Activated naive CD8-positive, alpha-beta T cell treated with anti-CD3 and anti-CD28 coated beads, Interleukin-2, amount 10 ng/mL, durations not matched to agents 7 days and 5 days (primary cell): Measurements from ENCODE around the gene CCDC158. TPM values are rescaled to one million over a fixed set of nuclear protein-coding genes. Genes with fewer than 3 reads are reported as not detected.
A peak's percentile ranks its signal among the peaks of the same experiment; 100 is the strongest.

Source experiments
- ATAC-seq: fragments of 150-1000 bp; cut with Tn5 transposase; one replicate; pipeline ENCODE4 v1.10.0; 2021; ENCODE audit warnings: low read depth, moderate library complexity
- POLR2A ChIA-PET: fragments of 350-600 bp; sonication (Branson Sonifier 250); formaldehyde crosslinking; loops from one replicate; lab custom pipeline; 2021; ENCODE audit warnings: antibody characterized with exemption; lab: Charles Lee
- DNase-seq: peaks from one replicate; pipeline ENCODE4 v3.0.0; 2021
- H3K27ac Mint-ChIP-seq: one replicate; pipeline ENCODE4 v1.8.0; 2022; ENCODE audit warnings: mild to moderate bottlenecking, mixed read lengths
- H3K27me3 Mint-ChIP-seq: one replicate; pipeline ENCODE4 v1.8.0; 2022; ENCODE audit warnings: mild to moderate bottlenecking, moderate library complexity, mixed read lengths
- H3K36me3 Mint-ChIP-seq: one replicate; pipeline ENCODE4 v1.8.0; 2021; ENCODE audit warnings: mild to moderate bottlenecking, mixed read lengths
- H3K4me1 Mint-ChIP-seq: one replicate; pipeline ENCODE4 v1.8.0; 2021; ENCODE audit warnings: mixed read lengths
- H3K4me3 Mint-ChIP-seq: one replicate; pipeline ENCODE4 v1.8.0; 2022; ENCODE audit warnings: mild to moderate bottlenecking, moderate library complexity, mixed read lengths
- H3K9me3 Mint-ChIP-seq: one replicate; pipeline ENCODE4 v1.8.0; 2021; ENCODE audit warnings: mixed read lengths
- total RNA-seq, 2 experiments: library from RNA; stranded (reverse); gene quantifications; one replicate each; pipeline ENCODE4 v1.2.3, GENCODE V29; 2021

Gene CCDC158
- total RNA-seq, 2 experiments from 2014 or later = not detected

DNA sequence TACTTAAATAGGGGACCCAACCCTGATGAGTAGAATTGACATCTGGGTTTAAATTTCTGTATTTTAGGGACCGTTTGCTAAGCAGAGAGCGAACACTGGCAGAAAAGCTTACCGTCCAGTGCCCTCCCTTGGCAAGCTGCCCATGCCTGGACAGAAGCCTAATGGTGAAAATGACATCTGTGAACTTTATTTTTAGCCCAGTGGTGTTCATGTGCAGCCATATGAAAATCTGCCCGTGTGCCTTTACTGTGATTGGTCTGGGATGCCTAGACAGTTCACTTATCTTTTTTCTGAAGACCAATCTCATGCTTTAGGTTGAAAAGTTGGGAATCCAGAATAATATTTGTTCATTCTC is 113.3 kb downstream of the CCDC158 start:
- DNase-seq = no peak
- Mint-ChIP-seq H3K27ac (no peak overlapping the region), H3K4me1 (peaks cover 25% of the 10 kb centered on the region), H3K9me3 (no peaks in the 10 kb centered on the region), H3K36me3 (peaks cover 2% of the 10 kb centered on the region), H3K4me3 (peak overlapping the region; percentile 58), H3K27me3 (peaks cover 44% of the 10 kb centered on the region)
- no peak for ATAC-seq
- POLR2A ChIA-PET = no interaction called here

DNA sequence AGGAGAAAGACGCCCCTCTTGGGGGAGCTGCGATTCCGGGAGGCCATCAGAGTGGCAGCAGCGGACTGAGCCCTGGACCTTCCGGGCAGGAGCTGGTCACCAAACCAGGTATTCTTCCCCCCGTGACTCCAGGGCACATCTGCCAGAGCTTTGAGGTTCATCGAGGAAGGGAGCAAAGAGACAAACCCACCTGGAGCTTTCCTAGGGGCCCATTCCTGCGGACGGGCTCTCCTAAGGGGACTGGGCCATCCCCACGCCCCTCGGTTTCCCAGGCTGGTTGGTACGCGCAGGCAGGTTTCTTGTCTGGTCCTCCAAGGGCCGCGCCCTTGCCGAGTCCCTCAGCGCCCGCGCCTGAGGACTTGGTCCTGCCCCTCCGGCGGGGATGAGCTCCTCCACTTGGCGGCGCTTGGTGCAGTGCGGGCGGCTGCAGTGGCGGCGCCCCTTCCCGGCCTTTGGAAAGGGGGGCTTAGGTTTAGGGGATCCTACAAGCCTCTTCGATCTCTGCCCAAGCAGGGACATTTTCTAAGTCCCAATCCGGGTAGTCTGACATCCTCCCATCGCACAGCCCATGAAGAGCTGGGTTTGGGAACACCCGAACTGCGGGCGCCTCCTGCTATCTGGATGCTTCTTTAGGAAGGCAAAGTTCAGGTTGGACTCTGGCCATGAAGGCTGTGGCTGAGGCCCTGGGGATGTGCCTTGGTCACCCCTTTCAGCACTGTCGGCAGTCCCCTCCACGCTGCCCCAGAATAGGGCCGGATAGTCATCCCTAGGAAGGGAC is 113.9 kb downstream of the CCDC158 start:
- ATAC-seq (no peak), DNase-seq (peak; percentile 38)
- peaks cover 46% of the 10 kb centered on the region for H3K27me3 Mint-ChIP-seq
- H3K4me1 Mint-ChIP-seq = peaks cover 29% of the 10 kb centered on the region
- H3K36me3 Mint-ChIP-seq = peaks cover 2% of the 10 kb centered on the region
- H3K27ac Mint-ChIP-seq = no peak overlapping the region
- H3K9me3 Mint-ChIP-seq = no peaks in the 10 kb centered on the region
- POLR2A ChIA-PET = no interaction called here
- peak overlapping the region; percentile 69 for H3K4me3 Mint-ChIP-seq

DNA sequence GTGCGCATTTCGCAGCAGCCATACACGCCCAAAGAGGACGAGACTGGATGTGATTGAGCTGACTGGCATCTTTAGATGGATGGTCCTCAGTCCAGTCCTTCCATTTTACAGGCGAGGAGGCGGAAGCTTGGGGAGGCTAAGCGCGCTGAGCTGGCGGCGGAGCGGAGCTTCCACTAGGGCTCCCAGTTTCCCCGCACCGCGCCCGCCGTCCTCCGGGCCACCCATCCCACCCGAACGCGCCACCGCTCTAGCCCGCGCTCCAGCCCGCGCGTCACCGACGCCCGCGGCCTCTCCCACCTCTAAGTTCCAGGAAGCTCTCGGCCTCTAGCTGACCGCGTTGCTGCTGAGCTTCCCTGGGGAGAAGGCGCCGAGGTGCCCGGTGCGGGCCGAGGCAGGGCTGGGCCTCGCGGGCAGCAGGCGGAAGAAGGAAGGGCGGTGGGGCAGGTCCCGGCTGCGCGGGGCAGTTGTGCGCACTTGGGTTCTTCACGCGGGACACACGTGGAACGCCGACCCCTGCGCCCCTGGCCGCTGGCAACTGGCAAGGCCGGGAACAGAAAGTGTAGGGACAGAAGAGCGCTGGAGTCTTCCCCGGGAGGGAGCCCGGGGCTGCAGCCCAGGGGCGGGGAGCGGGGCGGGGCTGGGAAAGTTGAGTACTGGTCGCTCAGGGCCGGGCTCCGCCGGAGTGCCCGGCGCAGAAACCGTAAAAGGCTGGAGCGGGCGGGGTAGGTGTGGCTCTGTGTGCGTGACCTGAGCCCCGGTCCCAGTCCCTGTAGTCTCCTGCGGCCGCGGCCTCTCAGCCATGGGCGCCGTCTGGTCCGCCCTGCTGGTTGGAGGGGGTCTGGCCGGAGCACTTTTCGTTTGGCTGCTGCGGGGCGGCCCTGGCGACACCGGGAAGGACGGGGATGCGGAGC is 114.7 kb downstream of the CCDC158 start, which contains the start of gene STBD1:
Gene STBD1, plus strand, starts transcription at position 763 of the 911 bp plus-strand sequence. Its CDS starts 37 bp downstream, at position 800.
- H3K9me3 Mint-ChIP-seq = no peaks in the 10 kb centered on the region
- H3K27ac Mint-ChIP-seq = peak within 1 kb of the TSS; percentile 13
- H3K36me3 Mint-ChIP-seq = peaks cover 2% of the 10 kb centered on the region
- peak within 1 kb of the TSS; percentile 69 for H3K4me3 Mint-ChIP-seq
- ATAC-seq (peak; percentile 33), DNase-seq (peak; percentile 58)
- H3K4me1 Mint-ChIP-seq = peaks cover 37% of the 10 kb centered on the region
- POLR2A ChIA-PET = interaction anchor here (0.8 to 1.0 kb wide), 2 partner anchors 93 to 158 kb away, joined by 3 to 4 read pairs; partner anchors contain the start of gene NUP54
- peaks cover 46% of the 10 kb centered on the region for H3K27me3 Mint-ChIP-seq

DNA sequence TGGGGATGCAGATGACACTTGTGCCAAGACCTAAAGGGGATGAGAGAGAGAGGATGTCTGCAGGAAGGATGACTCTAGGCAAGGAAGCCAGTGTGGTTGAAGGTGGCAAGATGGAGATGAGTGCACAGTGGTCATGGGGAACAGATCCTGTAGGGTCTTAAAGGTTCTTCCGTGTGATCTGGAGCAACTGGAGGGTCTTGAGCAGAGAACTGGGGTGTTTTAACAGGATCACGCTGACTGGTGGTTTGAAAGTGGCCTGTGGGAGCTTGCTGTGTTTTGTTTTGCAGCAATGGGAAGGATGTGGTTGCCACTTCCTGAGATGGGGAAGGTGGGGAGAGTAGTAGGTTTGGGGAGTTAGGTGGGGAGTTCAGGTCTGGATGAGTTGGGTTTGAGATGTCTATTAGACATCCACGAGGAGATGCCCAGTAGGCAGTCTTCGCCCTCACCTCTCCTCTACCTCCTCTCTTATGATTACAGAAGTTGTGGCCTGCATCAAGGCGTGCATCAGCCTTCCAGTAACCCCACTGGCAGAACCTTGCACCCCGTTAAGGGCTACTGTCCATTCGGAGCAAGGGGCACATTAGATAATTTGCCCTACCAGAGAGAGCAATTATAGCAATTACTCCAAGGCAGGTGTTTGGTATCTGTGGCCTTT is 115.8 kb downstream of the CCDC158 start:
- DNase-seq = peak; percentile 33
- peak overlapping the region; percentile 54 for H3K27ac Mint-ChIP-seq
- H3K9me3 Mint-ChIP-seq = no peaks in the 10 kb centered on the region
- H3K36me3 Mint-ChIP-seq = no peaks in the 10 kb centered on the region
- H3K4me1 Mint-ChIP-seq = peaks cover 43% of the 10 kb centered on the region
- peak; percentile 52 for ATAC-seq
- POLR2A ChIA-PET = interaction anchor here (0.8 to 1.0 kb wide), 2 partner anchors 92 to 157 kb away, joined by 3 to 4 read pairs; partner anchors contain the start of gene NUP54
- peak overlapping the region; percentile 69 for H3K4me3 Mint-ChIP-seq
- peaks cover 40% of the 10 kb centered on the region for H3K27me3 Mint-ChIP-seq

DNA sequence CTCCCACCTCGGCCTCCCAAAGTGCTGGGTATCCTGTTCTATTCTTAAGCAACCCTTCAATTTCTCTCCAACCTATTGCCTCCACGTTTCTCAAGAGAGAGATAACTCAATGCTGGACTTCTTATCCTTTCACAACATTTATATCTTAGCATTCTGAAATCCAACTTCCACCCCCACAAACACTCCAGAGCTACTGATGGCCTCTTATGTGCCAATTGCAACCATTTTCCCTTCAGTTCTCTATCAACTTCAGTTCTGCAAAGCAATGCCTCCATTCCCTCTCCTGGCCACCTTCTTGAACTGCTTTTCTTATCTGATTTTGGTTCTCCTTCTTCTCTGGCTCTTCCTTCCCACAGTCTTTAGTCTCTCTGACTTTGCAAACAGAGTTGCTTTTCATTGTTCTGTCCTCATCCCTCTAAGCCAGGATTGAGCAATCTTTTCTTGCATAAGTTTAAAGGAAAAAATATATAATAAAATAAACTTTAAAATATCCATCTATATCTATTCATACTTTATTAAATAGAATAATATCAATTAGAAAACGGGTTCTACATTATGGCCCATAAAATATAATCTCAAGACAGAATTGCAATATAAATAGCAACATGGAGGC is 118.0 kb downstream of the CCDC158 start:
- Mint-ChIP-seq H3K4me1 (peaks cover 43% of the 10 kb centered on the region), H3K27me3 (peaks cover 22% of the 10 kb centered on the region), H3K9me3 (peaks cover 6% of the 10 kb centered on the region), H3K4me3 (no peak overlapping the region), H3K36me3 (peaks cover 4% of the 10 kb centered on the region), H3K27ac (no peak overlapping the region)
- ATAC-seq = no peak
- POLR2A ChIA-PET = no interaction called here
- DNase-seq = no peak

DNA sequence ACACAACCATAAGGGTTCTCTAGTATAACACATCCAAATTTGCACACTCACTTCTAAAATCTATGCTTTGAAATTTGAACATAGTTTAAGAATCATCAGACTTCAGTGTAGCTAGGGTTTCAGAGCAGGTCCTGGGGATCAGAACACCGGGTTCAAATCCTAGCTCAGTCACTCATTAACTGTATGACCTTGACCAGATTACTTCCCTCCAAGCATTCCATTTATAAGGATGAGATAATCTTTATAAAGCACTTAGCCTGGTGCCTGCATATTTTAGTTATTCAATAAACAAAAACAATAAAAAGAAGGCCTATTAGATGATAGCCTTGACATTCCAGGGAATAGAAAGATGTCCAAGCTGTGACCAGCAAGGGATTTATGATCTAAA is 119.2 kb downstream of the CCDC158 start:
- H3K27ac Mint-ChIP-seq = no peak overlapping the region
- POLR2A ChIA-PET = no interaction called here
- H3K9me3 Mint-ChIP-seq = peaks cover 6% of the 10 kb centered on the region
- H3K4me1 Mint-ChIP-seq = peaks cover 42% of the 10 kb centered on the region
- peaks cover 4% of the 10 kb centered on the region for H3K36me3 Mint-ChIP-seq
- H3K27me3 Mint-ChIP-seq = peaks cover 12% of the 10 kb centered on the region
- DNase-seq (no peak), ATAC-seq (no peak)
- no peak overlapping the region for H3K4me3 Mint-ChIP-seq

DNA sequence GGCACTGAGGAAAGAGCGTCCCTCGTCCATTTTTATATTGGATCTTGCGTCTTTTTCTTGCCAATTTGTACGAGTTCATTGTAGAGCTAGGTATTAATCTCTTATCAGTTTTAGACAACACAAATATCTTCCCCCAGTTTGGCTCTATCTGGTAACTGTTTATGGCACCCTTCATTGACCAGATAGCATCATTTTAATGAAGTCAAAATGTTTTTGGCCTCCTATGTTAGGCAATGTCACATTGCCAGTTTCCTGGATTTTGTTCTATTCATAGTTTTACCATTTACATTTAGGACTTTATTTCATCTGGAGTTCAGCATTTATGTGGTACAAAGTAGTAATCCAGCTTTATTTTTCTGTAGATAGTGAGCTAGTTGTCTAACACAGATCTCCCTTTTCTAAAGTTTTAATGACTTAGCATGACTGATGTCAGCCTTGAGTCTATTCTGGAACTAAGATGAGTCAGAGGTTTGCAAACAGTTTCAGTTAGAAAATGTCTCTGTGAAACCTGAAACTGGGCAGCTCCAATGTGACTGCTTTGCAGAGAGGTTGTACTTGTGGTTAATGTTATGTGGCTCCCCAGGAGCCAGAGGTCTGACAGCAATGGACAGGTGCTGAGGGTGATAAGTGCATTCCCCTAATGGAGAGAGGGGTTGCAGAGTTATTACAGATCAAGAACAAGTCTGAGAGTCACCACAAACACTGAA is 119.7 kb downstream of the CCDC158 start:
- H3K4me3 Mint-ChIP-seq = no peak overlapping the region
- DNase-seq = no peak
- ATAC-seq = peak; percentile 62
- no peak overlapping the region for H3K27ac Mint-ChIP-seq
- POLR2A ChIA-PET = no interaction called here
- H3K36me3 Mint-ChIP-seq = peaks cover 4% of the 10 kb centered on the region
- H3K4me1 Mint-ChIP-seq = peaks cover 40% of the 10 kb centered on the region
- peaks cover 9% of the 10 kb centered on the region for H3K9me3 Mint-ChIP-seq
- peaks cover 10% of the 10 kb centered on the region for H3K27me3 Mint-ChIP-seq

DNA sequence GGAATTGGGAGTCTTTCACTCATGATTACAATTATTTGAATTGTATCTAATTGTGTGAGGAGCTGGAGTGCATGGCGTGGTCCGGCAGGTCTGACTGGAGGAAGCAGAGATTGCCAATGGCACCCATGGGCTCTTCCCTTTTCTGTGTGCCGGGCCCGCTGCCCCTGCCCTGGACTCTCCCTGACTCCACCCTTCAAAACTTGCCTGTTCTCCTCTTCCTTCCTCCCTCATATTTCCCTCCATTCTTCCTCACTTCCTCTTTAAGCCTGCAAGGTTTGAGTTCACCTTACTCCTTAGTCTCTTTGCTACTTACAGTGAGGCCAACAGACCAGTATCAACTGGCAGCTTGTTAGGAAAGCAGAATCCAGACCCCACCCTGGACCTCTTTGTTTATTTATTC is 120.9 kb downstream of the CCDC158 start:
- no peak for ATAC-seq
- H3K9me3 Mint-ChIP-seq = peaks cover 15% of the 10 kb centered on the region
- H3K4me3 Mint-ChIP-seq = no peak overlapping the region
- H3K4me1 Mint-ChIP-seq = peaks cover 31% of the 10 kb centered on the region
- H3K27me3 Mint-ChIP-seq = peaks cover 14% of the 10 kb centered on the region
- POLR2A ChIA-PET = no interaction called here
- DNase-seq = no peak
- no peak overlapping the region for H3K27ac Mint-ChIP-seq
- H3K36me3 Mint-ChIP-seq = peaks cover 9% of the 10 kb centered on the region

DNA sequence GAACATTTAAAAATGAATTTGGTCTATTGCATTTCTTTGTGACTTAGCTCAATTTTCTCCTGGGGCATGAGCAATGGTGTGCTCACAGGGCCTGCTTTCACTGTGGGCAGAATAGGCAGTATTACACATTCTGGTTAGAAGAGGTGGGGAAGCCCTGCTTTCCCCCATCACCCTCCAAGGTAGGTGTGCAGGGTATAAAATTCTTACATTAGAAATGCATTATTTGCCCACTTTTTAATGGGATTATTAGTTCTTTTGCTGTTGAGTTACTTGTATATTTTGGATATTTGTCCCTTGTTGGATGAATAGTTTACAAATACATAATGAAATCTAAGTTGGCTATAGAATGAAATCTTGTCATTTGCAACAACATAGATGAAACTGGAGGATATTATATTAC is 122.7 kb downstream of the CCDC158 start:
- Mint-ChIP-seq H3K9me3 (peaks cover 15% of the 10 kb centered on the region), H3K36me3 (peaks cover 9% of the 10 kb centered on the region), H3K4me1 (peaks cover 23% of the 10 kb centered on the region), H3K4me3 (no peak overlapping the region), H3K27ac (no peak overlapping the region), H3K27me3 (peaks cover 10% of the 10 kb centered on the region)
- no peak for ATAC-seq
- DNase-seq = no peak
- POLR2A ChIA-PET = no interaction called here

DNA sequence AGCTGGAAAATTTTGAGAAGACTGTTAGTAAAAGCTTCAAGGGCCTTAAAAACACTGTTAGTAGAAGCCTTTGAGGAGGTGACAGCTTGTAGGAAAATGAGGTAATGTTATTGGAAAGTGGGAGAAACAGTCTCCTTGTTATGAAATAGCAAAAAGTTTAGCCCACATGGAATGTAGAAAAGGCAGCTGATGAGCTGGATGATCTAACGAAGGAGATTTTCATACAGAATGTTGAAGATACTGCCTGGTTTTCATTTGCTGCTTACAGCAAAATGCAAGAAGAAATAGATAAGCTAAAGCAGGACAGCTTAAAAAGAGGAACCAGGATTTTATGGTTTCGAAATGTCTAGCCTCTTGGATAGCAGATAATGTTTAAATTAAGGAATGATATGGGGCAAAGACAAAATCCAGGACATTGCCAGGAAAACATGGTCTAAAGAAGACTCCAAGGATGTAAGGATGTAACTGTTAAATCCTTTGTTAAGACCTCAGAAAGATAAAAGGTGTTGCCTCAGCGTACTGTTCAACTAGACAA is 124.6 kb downstream of the CCDC158 start:
- POLR2A ChIA-PET = no interaction called here
- no peak for ATAC-seq
- DNase-seq = no peak
- Mint-ChIP-seq H3K27me3 (peaks cover 11% of the 10 kb centered on the region), H3K27ac (no peak overlapping the region), H3K36me3 (peaks cover 9% of the 10 kb centered on the region), H3K4me3 (no peak overlapping the region), H3K4me1 (peaks cover 9% of the 10 kb centered on the region), H3K9me3 (peaks cover 15% of the 10 kb centered on the region)

DNA sequence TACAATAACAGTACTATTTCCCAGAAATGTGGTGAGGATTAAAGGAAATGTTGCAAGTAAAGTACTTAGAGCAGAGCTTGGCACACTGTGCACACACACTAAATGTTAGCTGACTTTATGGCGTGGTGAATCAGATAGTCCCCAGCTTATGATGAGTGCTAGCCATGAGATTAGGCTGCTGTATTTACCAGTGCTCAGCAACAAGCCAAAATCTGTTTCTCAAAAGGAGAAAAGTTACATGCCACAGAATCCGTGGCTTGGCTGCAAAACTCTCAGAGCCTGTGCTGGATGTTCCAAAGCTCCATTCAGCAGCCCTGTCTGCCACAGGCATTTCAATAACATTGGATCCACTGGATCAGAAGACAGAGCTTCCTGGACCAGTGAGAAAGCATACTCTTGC is 127.2 kb downstream of the CCDC158 start:
- DNase-seq (no peak), ATAC-seq (no peak)
- POLR2A ChIA-PET = no interaction called here
- Mint-ChIP-seq H3K27me3 (peaks cover 12% of the 10 kb centered on the region), H3K27ac (no peak overlapping the region), H3K9me3 (peaks cover 17% of the 10 kb centered on the region), H3K36me3 (peaks cover 9% of the 10 kb centered on the region), H3K4me3 (no peak overlapping the region), H3K4me1 (no peaks in the 10 kb centered on the region)

DNA sequence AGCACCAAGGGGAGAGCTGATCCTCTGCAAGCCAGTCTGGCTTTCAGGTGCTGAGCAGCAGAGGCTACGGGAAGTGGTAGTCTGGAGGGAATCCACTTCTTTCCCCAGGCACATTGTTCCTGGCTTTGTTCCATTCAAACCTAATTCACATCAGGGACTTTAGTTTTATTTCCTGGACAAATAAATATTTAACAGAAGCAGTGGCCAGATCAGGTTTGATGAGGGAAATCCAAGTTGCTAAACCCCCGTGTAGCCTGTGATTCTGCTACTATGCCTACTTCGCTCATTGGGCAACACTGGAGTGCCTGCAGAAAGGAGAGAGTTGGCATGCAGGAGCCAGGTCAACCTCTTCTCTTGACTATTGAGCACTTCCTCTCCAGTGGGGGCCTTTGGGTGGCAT is 128.2 kb downstream of the CCDC158 start:
- no peak for ATAC-seq
- DNase-seq = no peak
- peaks cover 17% of the 10 kb centered on the region for H3K27me3 Mint-ChIP-seq
- POLR2A ChIA-PET = no interaction called here
- H3K4me1 Mint-ChIP-seq = no peaks in the 10 kb centered on the region
- H3K36me3 Mint-ChIP-seq = peaks cover 6% of the 10 kb centered on the region
- peaks cover 11% of the 10 kb centered on the region for H3K9me3 Mint-ChIP-seq
- H3K4me3 Mint-ChIP-seq = no peak overlapping the region
- no peak overlapping the region for H3K27ac Mint-ChIP-seq
